T-cell (primary cell): ENCODE measurements around the gene MLX. TPM values are rescaled to one million over a fixed set of nuclear protein-coding genes. Genes with fewer than 3 reads are reported as not detected.
"Not testable (repeated sequence)": the region's sequence is repeated elsewhere in the genome, so short reads cannot be mapped to it uniquely, and the experiment has no call there.

ENCODE experiments used
- ATAC-seq, 4 experiments: fragments of 200-7000 bp in 3 of 4; fragments of 150-1000 bp in 1 of 4; cut with Tn5 transposase; replicated peaks in 1 of 4; 1 replicate in 3 of 4; 2 replicates in 1 of 4; pipeline ENCODE4 v1.10.0; 2021; ENCODE audit warnings: moderate library complexity in 3 of 4, mild to moderate bottlenecking in 2 of 4, moderate number of reproducible peaks in 1 of 4
- CTCF ChIA-PET, 2 donors: fragments of 300-600 bp; sonication (Branson Sonifier 250); formaldehyde crosslinking; loops; one replicate each; lab custom pipeline; 2022; ENCODE audit warnings: antibody characterized with exemption in 2 of 2; lab: Charles Lee
- POLR2A ChIA-PET, 2 donors: fragments of 300-600 bp; sonication (Branson Sonifier 250); formaldehyde crosslinking; loops; one replicate each; lab custom pipeline; 2022; ENCODE audit warnings: antibody characterized with exemption in 2 of 2; lab: Charles Lee
- DNase-seq, 35 experiments: peaks; one replicate each; pipeline versions ENCODE4 v3.0.0 to v3.0.0-alpha.2; 2013 to 2023
- H3K27ac ChIP-seq: one replicate; pipeline ENCODE4 v1.5.1; 2013; ENCODE audit warnings: low read length
- H3K27me3 ChIP-seq, 2 experiments: replicated peaks in 1 of 2; 1 replicate in 1 of 2; 2 replicates in 1 of 2; pipeline versions ENCODE4 v1.6.1 to v1.7.0; 2013; ENCODE audit warnings: low read length in 1 of 2, mixed read lengths in 1 of 2; ENCODE audit not compliant: control insufficient read depth in 2 of 2, insufficient read depth in 2 of 2; ENCODE audit errors: extremely low read depth in 1 of 2
- H3K36me3 ChIP-seq, 2 donors: 1 replicate in 1 of 2; 2 replicates in 1 of 2; pipeline versions ENCODE4 v1.6.1 to v1.7.0; 2013; ENCODE audit warnings: low read length in 1 of 2; ENCODE audit not compliant: control insufficient read depth in 2 of 2, insufficient read depth in 1 of 2; ENCODE audit errors: extremely low read depth in 1 of 2
- H3K4me1 ChIP-seq, 2 experiments: 1 replicate in 1 of 2; 2 replicates in 1 of 2; pipeline versions ENCODE4 v1.6.1 to v1.7.0; 2013; ENCODE audit warnings: low read length in 2 of 2, mixed read lengths in 1 of 2; ENCODE audit not compliant: insufficient read depth in 2 of 2, control insufficient read depth in 1 of 2; ENCODE audit errors: extremely low read depth in 1 of 2
- H3K4me3 ChIP-seq, 2 donors: 1 replicate in 1 of 2; 2 replicates in 1 of 2; pipeline versions ENCODE4 v1.5.1 to v1.7.0; 2013; ENCODE audit warnings: mild to moderate bottlenecking in 2 of 2, low read length in 1 of 2, moderate library complexity in 1 of 2; ENCODE audit not compliant: control insufficient read depth in 1 of 2; ENCODE audit errors: extremely low read depth in 1 of 2
- H3K9me3 ChIP-seq: 2 replicates; pipeline ENCODE4 v1.7.0; 2013
- H3K27ac Mint-ChIP-seq, 2 donors: one replicate each; pipeline ENCODE4 v1.8.0; 2020 to 2021; ENCODE audit warnings: mild to moderate bottlenecking in 2 of 2, mixed read lengths in 2 of 2
- H3K27me3 Mint-ChIP-seq, 2 donors: one replicate each; pipeline ENCODE4 v1.8.0; 2021 to 2022; ENCODE audit warnings: mixed read lengths in 2 of 2
- H3K36me3 Mint-ChIP-seq: one replicate; pipeline ENCODE4 v1.8.0; 2021; ENCODE audit warnings: mixed read lengths
- H3K4me1 Mint-ChIP-seq, 3 donors: one replicate each; pipeline ENCODE4 v1.8.0; 2020 to 2022; ENCODE audit warnings: mixed read lengths in 3 of 3, mild to moderate bottlenecking in 1 of 3
- H3K4me3 Mint-ChIP-seq, 3 donors: one replicate each; pipeline ENCODE4 v1.8.0; 2020 to 2022; ENCODE audit warnings: mild to moderate bottlenecking in 3 of 3, mixed read lengths in 3 of 3, moderate library complexity in 3 of 3
- H3K9me3 Mint-ChIP-seq, 3 donors: one replicate each; pipeline ENCODE4 v1.8.0; 2020 to 2022; ENCODE audit warnings: mixed read lengths in 3 of 3
- WGBS: methylation state at CpG from one replicate; pipeline ENCODE4 v1.1.5; 2013; ENCODE audit warnings: missing lambda C conversion rate; ENCODE audit not compliant: insufficient coverage; 5-methylcytosine and 5-hydroxymethylcytosine counted together
- total RNA-seq, 35 experiments: library from RNA in 6 of 35; stranded (reverse) in 6 of 35; fragments of 120-200 nt in 1 of 35; gene quantifications; one replicate each; pipeline versions ENCODE4 v1.2.1 to v1.2.4 and lab custom pipeline; 2013 to 2026

The MLX gene
- total RNA-seq, 5 donors from 2014 or later (not counting 1 experiment from before 2014, with no cell fraction given) = 31.4 to 68.9 (median 61.2) TPM

- Mint-ChIP-seq H3K4me3 (peak within 1 kb of the TSS; percentile 84 to 91 (median 87)), H3K4me1 (peaks cover 29 to 42% (median 30%) of the 10 kb centered on the region in 3 donors), H3K27ac (peak within 1 kb of the TSS; percentile 91 to 93)
- H3K36me3 ChIP-seq, CTCF ChIA-PET, H3K27me3 ChIP-seq, H3K9me3 Mint-ChIP-seq, H3K36me3 Mint-ChIP-seq, H3K4me3 ChIP-seq, ATAC-seq, H3K9me3 ChIP-seq, DNase-seq, H3K27me3 Mint-ChIP-seq: not testable (repeated sequence)
- POLR2A ChIA-PET = interaction anchor here in 1 of 2 donors (0.6 kb wide), 2 partner anchors 12 to 233 kb away, joined by 3 to 14 read pairs; no protein-coding TSS in a partner anchor
- Histone ChIP-seq H3K4me1 (peaks cover 3 to 49% of the 10 kb centered on the region in 2 experiments), H3K27ac (peak within 1 kb of the TSS; percentile 92)
- WGBS = no CpG with 5 or more reads among the region's 15 CpGs
Observed at GRCh38 chr17:42552736-42553135, 14.2 kb upstream of the MLX start, which contains the start of gene HSD17B1. TSS of gene HSD17B1 (plus strand) at chr17:42552923. CDS start at chr17:42552934, 11 bp downstream.

- H3K4me1 Mint-ChIP-seq = peaks cover 29 to 40% (median 30%) of the 10 kb centered on the region in 3 donors
Observed at GRCh38 chr17:42553161-42553818, 13.6 kb upstream of the MLX start.

GRCh38 chr17:42553866-42554249 is 13.0 kb upstream of the MLX start:
- peak overlapping the region; percentile 91 to 93 for H3K27ac Mint-ChIP-seq
- DNase-seq = peak in 1 of 35 experiments; percentile 44

More at GRCh38 chr17:42553161-42553818, 13.6 kb upstream of the MLX start:
- H3K36me3 Mint-ChIP-seq = no peaks in the 10 kb centered on the region
- DNase-seq (no peak), ATAC-seq (no peak)
- Histone ChIP-seq H3K36me3 (no peaks in the 10 kb centered on the region), H3K27ac (no peak overlapping the region), H3K4me1 (peaks cover 3 to 44% of the 10 kb centered on the region in 2 experiments), H3K27me3 (no peaks in the 10 kb centered on the region), H3K9me3 (no peaks in the 10 kb centered on the region), H3K4me3 (no peak overlapping the region)
- peak overlapping the region; percentile 91 to 93 for H3K27ac Mint-ChIP-seq
- POLR2A ChIA-PET = interaction anchor here in 1 of 2 donors (0.6 to 0.7 kb wide), 2 partner anchors 234 to 242 kb away, joined by 3 to 5 read pairs; no protein-coding TSS in a partner anchor
- CTCF ChIA-PET = interaction anchor here in 1 of 2 donors (0.6 to 1.0 kb wide), 2 partner anchors 23 to 522 kb away, joined by 3 to 9 read pairs; no protein-coding TSS in a partner anchor
- H3K27me3 Mint-ChIP-seq = no peaks in the 10 kb centered on the region
- peak overlapping the region; percentile 84 to 91 (median 87) for H3K4me3 Mint-ChIP-seq
- H3K9me3 Mint-ChIP-seq = no peaks in the 10 kb centered on the region
- WGBS = 96% methylated on average over 37 of the region's 45 CpGs

GRCh38 chr17:42554250-42555121 is 12.4 kb upstream of the MLX start:
- Mint-ChIP-seq H3K27ac (peak overlapping the region; percentile 91 to 93), H3K36me3 (no peaks in the 10 kb centered on the region), H3K4me1 (peaks cover 21 to 31% (median 21%) of the 10 kb centered on the region in 3 donors)

More at GRCh38 chr17:42553866-42554249, 13.0 kb upstream of the MLX start:
- POLR2A ChIA-PET = interaction anchor here in 1 of 2 donors (0.7 kb wide), 1 partner anchor 242 kb away, joined by 5 read pairs; no protein-coding TSS in a partner anchor
- peaks cover 3 to 38% of the 10 kb centered on the region in 2 experiments for H3K4me1 ChIP-seq
- H3K27me3 Mint-ChIP-seq = no peaks in the 10 kb centered on the region
- H3K4me3 Mint-ChIP-seq = peak overlapping the region; percentile 84 to 91 (median 87)
- peak overlapping the region; percentile 69 to 83 for H3K4me3 ChIP-seq
- H3K36me3 ChIP-seq = no peaks in the 10 kb centered on the region
- H3K36me3 Mint-ChIP-seq = no peaks in the 10 kb centered on the region
- CTCF ChIA-PET = interaction anchor here in 1 of 2 donors (0.6 to 1.0 kb wide), 4 partner anchors 15 to 210 kb away, joined by 3 to 9 read pairs (median 3); partner anchors contain the start of gene PSMC3IP
- no peaks in the 10 kb centered on the region for H3K9me3 ChIP-seq
- no peaks in the 10 kb centered on the region for H3K9me3 Mint-ChIP-seq
- H3K27ac ChIP-seq = peak overlapping the region; percentile 92
- H3K4me1 Mint-ChIP-seq = peaks cover 27 to 37% (median 28%) of the 10 kb centered on the region in 3 donors
- peak in 2 of 4 experiments; percentile 18 to 21 for ATAC-seq
- H3K27me3 ChIP-seq = no peaks in the 10 kb centered on the region
- WGBS = 60% methylated on average over 16 of the region's 16 CpGs

GRCh38 chr17:42555122-42555622 is 11.7 kb upstream of the MLX start:
- H3K4me3 ChIP-seq = peak overlapping the region; percentile 69 to 83
- Mint-ChIP-seq H3K36me3 (no peaks in the 10 kb centered on the region), H3K9me3 (no peaks in the 10 kb centered on the region), H3K4me1 (peaks cover 21 to 33% (median 21%) of the 10 kb centered on the region in 3 donors), H3K4me3 (peak overlapping the region; percentile 84 to 91 (median 87)), H3K27me3 (no peaks in the 10 kb centered on the region), H3K27ac (peak overlapping the region; percentile 91 to 93)
- ATAC-seq (peak in 1 of 4 experiments; percentile 6), DNase-seq (no peak)
- no peaks in the 10 kb centered on the region for H3K27me3 ChIP-seq
- H3K27ac ChIP-seq = peak overlapping the region; percentile 92
- ChIA-PET CTCF (no interaction called here), POLR2A (interaction anchor here in 1 of 2 donors (0.5 kb wide), 1 partner anchor 1087 kb away, joined by 4 read pairs; no protein-coding TSS in a partner anchor)
- H3K9me3 ChIP-seq = no peaks in the 10 kb centered on the region
- no peaks in the 10 kb centered on the region for H3K36me3 ChIP-seq
- WGBS = no CpG with 5 or more reads among the region's 4 CpGs
- peaks cover 3 to 36% of the 10 kb centered on the region in 2 experiments for H3K4me1 ChIP-seq

More at GRCh38 chr17:42554250-42555121, 12.4 kb upstream of the MLX start:
- DNase-seq (peak; percentile 49 to 84 (median 69)), ATAC-seq (peak; percentile 87 to 92 (median 91))
- Histone ChIP-seq H3K36me3 (no peaks in the 10 kb centered on the region), H3K27ac (peak overlapping the region; percentile 92), H3K4me1 (peaks cover 3 to 36% of the 10 kb centered on the region in 2 experiments), H3K4me3 (peak overlapping the region; percentile 69 to 83), H3K27me3 (no peaks in the 10 kb centered on the region), H3K9me3 (no peaks in the 10 kb centered on the region)
- no peaks in the 10 kb centered on the region for H3K9me3 Mint-ChIP-seq
- H3K27me3 Mint-ChIP-seq = no peaks in the 10 kb centered on the region
- POLR2A ChIA-PET = interaction anchor here (0.5 to 0.7 kb wide), 2 partner anchors 243 to 1086 kb away, joined by 4 to 5 read pairs; no protein-coding TSS in a partner anchor
- WGBS = under 1% methylated on average over 58 of the region's 82 CpGs
- CTCF ChIA-PET = interaction anchor here in 1 of 2 donors (0.6 to 0.9 kb wide), 3 partner anchors 16 to 210 kb away, joined by 3 read pairs; partner anchors contain the start of gene PSMC3IP
- H3K4me3 Mint-ChIP-seq = peak overlapping the region; percentile 84 to 91 (median 87)
